Transverse colon (tissue), 4 donors: Measurements from ENCODE around the gene TSN. TPM values are rescaled to one million over a fixed set of nuclear protein-coding genes. Genes with fewer than 3 reads are reported as not detected.
"Not testable (repeated sequence)": the region's sequence is repeated elsewhere in the genome, so short reads cannot be mapped to it uniquely, and the experiment has no call there.

ENCODE experiments used
- DNase-seq: peaks from one replicate; pipeline ENCODE4 v3.0.0-alpha.2; 2019
- H3K27ac ChIP-seq, 4 donors: fragments of 200-600 bp; sonication (generic); 2 replicates each; pipeline ENCODE4 v1.5.1; 2016 to 2018; ENCODE audit warnings: inconsistent platforms in 4 of 4
- H3K27me3 ChIP-seq: fragments of 200-600 bp; sonication (generic); 2 replicates; pipeline ENCODE4 v1.5.1; 2017; ENCODE audit warnings: inconsistent platforms
- H3K36me3 ChIP-seq, 4 donors: fragments of 200-600 bp; sonication (generic); 2 replicates each; pipeline ENCODE4 v1.5.1; 2017 to 2019; ENCODE audit warnings: inconsistent platforms in 4 of 4
- H3K4me1 ChIP-seq, 4 donors: fragments of 200-600 bp; sonication (generic); 2 replicates each; pipeline ENCODE4 v1.5.1; 2017 to 2020; ENCODE audit warnings: inconsistent platforms in 4 of 4
- H3K4me3 ChIP-seq, 4 donors: fragments of 200-600 bp; sonication (generic); 1 replicate in 1 of 4; 2 replicates in 3 of 4; pipeline versions ENCODE4 v1.5.1 to v1.6.1; 2017 to 2019; ENCODE audit warnings: inconsistent platforms in 4 of 4
- H3K9me3 ChIP-seq, 2 donors: fragments of 200-600 bp; sonication (generic); 2 replicates each; pipeline ENCODE4 v1.5.1; 2017 to 2019; ENCODE audit warnings: inconsistent platforms in 2 of 2
- EP300 ChIP-seq: sonication (generic); formaldehyde crosslinking; IDR thresholded peaks from one replicate; pipeline ENCODE4 v1.6.1; 2017; ENCODE audit warnings: antibody characterized with exemption, low read depth
- POLR2A ChIP-seq: fragments of 450-650 bp; IDR thresholded peaks from one replicate; pipeline ENCODE4 v1.6.1; 2016; ENCODE audit warnings: antibody characterized with exemption, mild to moderate bottlenecking, moderate library complexity
- POLR2AphosphoS5 ChIP-seq, 3 donors: sonication (generic); formaldehyde crosslinking; IDR thresholded peaks; one replicate each; pipeline ENCODE4 v1.6.1; 2016; ENCODE audit warnings: antibody characterized with exemption in 3 of 3
- WGBS, 2 donors: methylation state at CpG; one replicate each; pipeline ENCODE4 v1.1.5; 2018; ENCODE audit warnings: low coverage in 1 of 2; 5-methylcytosine and 5-hydroxymethylcytosine counted together
- in situ Hi-C, 4 donors: fragments of 200-750 bp; cut with MboI; loops; one replicate each; pipeline versions ENCODE4 v1.15.0 to v1.15.1; 2017; ENCODE audit warnings: low sequenced_read_pairs in 3 of 4, low pct_ligation_motif_present in 1 of 4, low pct_unique_long_range_greater_than_20kb in 1 of 4
- intact Hi-C: fragments of 100-400 bp; cut with DNase I; formaldehyde crosslinking; loops from one replicate; pipeline ENCODE4 v1.15.1; 2023; ENCODE audit warnings: low total_unique reads
- total RNA-seq, 4 donors: library from RNA; depleted of rRNA; stranded (reverse); fragments of >200 nt; gene quantifications; one replicate each; pipeline ENCODE4 v1.1.0, GENCODE V29; 2016
- TF ChIP-seq, protein P1 (sequence below), 5 experiments: fragments of 200-600 bp in 3 of 5; fragments of 450-650 bp in 2 of 5; sonication (generic) in 3 of 5; IDR thresholded peaks; 1 replicate in 2 of 5; 2 replicates in 3 of 5; pipeline ENCODE4 v1.5.1; 2016 to 2017; ENCODE audit warnings: antibody characterized with exemption in 5 of 5, inconsistent platforms in 3 of 5, mild to moderate bottlenecking in 2 of 5, moderate library complexity in 1 of 5

The TSN gene
- total RNA-seq, 4 donors from 2014 or later = 8.2 to 33.5 (median 23.7) TPM

DNA sequence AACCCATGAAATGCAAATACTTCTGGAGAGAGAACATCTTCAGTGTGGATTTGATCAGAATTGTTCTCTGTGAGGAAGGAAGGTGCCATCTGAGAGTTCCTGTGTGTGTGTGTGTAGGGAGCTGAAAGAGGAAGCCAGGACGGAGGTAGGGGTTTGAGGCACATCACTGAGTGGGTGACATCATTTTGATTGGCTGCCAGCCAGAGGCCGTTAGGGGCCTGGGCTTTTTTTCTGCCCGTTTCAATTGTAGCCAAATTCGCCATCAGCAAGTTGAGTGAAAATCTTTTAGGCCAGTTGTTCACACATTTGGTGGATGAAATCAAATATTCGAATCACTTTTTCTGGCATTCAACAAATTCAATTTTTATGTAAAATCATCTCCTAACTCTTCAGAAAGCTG is 48.9 kb downstream of the TSN start:
- no peak overlapping the region for H3K27ac ChIP-seq
- H3K9me3 ChIP-seq = peaks cover 0 to 6% of the 10 kb centered on the region in 2 donors
- TF ChIP-seq, protein P1, sequence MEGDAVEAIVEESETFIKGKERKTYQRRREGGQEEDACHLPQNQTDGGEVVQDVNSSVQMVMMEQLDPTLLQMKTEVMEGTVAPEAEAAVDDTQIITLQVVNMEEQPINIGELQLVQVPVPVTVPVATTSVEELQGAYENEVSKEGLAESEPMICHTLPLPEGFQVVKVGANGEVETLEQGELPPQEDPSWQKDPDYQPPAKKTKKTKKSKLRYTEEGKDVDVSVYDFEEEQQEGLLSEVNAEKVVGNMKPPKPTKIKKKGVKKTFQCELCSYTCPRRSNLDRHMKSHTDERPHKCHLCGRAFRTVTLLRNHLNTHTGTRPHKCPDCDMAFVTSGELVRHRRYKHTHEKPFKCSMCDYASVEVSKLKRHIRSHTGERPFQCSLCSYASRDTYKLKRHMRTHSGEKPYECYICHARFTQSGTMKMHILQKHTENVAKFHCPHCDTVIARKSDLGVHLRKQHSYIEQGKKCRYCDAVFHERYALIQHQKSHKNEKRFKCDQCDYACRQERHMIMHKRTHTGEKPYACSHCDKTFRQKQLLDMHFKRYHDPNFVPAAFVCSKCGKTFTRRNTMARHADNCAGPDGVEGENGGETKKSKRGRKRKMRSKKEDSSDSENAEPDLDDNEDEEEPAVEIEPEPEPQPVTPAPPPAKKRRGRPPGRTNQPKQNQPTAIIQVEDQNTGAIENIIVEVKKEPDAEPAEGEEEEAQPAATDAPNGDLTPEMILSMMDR (IDR thresholded peaks at IDR 0.05) = no peak
- TF ChIP-seq EP300 (no peak), POLR2A (no peak), POLR2AphosphoS5 (IDR thresholded peaks at IDR 0.05) (no peak)
- in situ Hi-C loops = no loop called here
- no peak for DNase-seq
- H3K4me3 ChIP-seq = no peak overlapping the region
- H3K36me3 ChIP-seq = no peaks in the 10 kb centered on the region
- no peaks in the 10 kb centered on the region for H3K27me3 ChIP-seq
- 20 to 25% methylated on average over 5 of the region's 5 CpGs for WGBS, 2 donors
- intact Hi-C loops = no loop called here
- no peaks in the 10 kb centered on the region for H3K4me1 ChIP-seq

DNA sequence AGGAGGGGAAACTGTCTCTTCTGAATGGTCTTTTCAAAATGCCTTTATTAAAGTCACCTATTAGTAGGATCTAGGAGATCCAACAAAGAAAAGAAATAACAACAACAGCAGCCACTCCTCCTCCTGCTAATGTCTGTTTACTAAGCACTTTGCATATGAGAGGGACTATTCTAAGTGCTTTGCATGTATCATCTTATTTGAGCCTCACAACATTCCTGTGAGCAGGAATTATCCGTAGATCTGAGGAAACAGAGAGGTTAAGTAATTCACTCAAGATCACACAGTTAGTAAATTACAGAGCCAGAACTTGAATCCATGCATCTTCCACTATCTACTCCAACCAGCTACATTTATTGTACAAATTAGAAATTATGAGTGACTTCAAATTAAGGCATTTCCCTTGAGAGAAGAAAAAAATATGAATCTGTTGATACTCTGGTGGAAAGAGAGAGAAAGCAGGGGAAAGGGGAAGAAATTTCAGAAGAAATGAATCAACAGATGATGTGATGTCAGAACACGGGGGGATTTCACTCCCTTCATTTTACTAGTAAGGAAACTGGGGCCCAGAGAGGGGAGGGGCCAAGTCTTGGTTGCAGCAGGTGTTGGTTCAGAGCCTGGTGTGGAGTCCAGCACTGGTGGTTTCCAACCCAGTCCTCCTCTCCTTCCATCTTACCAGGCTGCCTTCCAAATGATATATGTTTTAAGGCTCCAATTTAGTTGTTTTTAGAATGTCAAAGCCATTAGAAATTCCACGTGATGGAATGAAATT is 49.7 kb downstream of the TSN start:
- no peak for DNase-seq
- intact Hi-C loops = no loop called here
- Histone ChIP-seq H3K4me3 (no peak overlapping the region), H3K4me1 (no peaks in the 10 kb centered on the region), H3K27me3 (no peaks in the 10 kb centered on the region), H3K9me3 (peaks cover 0 to 6% of the 10 kb centered on the region in 2 donors), H3K36me3 (no peaks in the 10 kb centered on the region), H3K27ac (no peak overlapping the region)
- no peak for TF ChIP-seq POLR2A
- TF ChIP-seq EP300 = no peak
- TF ChIP-seq, protein P1 (IDR thresholded peaks at IDR 0.05) = no peak
- TF ChIP-seq POLR2AphosphoS5 (IDR thresholded peaks at IDR 0.05) = no peak
- WGBS, 2 donors = 64 to 72% methylated on average over 3 of the region's 3 CpGs
- in situ Hi-C loops = no loop called here

DNA sequence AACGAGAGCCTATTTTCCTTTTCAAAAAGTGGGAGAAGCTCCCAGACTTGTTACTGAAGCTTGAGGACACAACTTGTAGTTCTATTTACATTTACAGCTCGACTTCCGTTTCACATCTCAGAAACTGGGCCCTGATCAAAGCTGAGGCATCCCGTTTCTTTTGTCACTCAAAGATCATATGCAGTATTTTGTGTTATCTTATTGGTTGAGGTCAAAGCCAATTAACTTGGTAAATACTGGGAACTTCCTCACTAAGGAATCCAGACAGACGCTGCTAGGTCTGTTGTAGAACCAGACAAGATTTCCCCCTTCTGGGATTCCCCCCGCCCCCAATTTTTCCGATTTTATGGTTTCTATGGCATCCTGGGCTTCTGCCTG is 50.3 kb downstream of the TSN start:
- Histone ChIP-seq H3K27me3 (no peaks in the 10 kb centered on the region), H3K4me1 (no peaks in the 10 kb centered on the region), H3K36me3 (no peaks in the 10 kb centered on the region), H3K9me3 (peaks cover 0 to 6% of the 10 kb centered on the region in 2 donors), H3K27ac (no peak overlapping the region), H3K4me3 (no peak overlapping the region)
- intact Hi-C loops (no loop called here), in situ Hi-C loops (no loop called here)
- TF ChIP-seq POLR2A = no peak
- TF ChIP-seq, protein P1 (IDR thresholded peaks at IDR 0.05) = no peak
- TF ChIP-seq POLR2AphosphoS5 (IDR thresholded peaks at IDR 0.05) = no peak
- TF ChIP-seq EP300 = no peak
- WGBS, 2 donors = 53 to 61% methylated on average over 7 of the region's 7 CpGs
- DNase-seq = no peak

DNA sequence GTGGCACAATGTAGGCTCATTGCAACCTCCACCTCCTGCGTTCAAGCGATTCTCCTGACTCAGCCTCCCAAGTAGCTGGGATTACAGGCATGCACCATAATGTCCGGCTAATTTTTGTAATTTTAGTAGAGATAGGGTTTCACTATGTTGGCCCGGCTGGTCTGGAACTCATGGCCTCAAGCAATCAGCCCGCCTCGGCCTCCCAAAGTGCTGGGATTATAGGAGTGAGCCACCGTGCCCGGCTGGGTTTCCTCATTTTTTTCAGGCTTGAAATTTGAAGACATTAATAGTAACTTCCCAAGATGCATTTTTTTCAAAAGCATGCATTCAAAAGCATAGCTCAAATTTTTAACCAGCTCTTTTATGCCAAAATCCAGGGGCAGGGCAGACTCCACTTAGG is 52.3 kb downstream of the TSN start:
- H3K27ac ChIP-seq, H3K36me3 ChIP-seq, intact Hi-C loops, H3K27me3 ChIP-seq, H3K4me1 ChIP-seq, H3K4me3 ChIP-seq, H3K9me3 ChIP-seq, DNase-seq, in situ Hi-C loops: not testable (repeated sequence)
- WGBS, 2 donors = 91 to 94% methylated on average over 2 to 8 of the region's 8 CpGs

DNA sequence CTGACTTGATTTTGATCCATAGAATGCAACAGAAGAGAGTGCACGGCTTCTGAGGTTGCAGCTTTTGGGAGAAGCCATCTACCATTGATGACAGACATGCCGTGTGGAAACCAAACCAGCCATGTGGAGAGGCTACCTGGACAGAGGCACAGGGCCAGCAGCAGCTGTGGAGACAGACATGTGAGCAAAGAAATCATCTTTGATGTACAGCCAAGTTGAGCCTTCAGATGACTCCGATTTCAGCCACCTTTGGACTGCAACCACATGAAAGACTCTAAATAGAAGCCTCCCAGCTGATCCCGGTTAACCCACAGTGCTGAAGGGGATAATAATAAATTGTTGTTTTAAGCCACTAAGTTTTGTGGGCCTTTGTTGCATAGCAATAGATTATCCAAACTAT is 54.2 kb downstream of the TSN start:
- Histone ChIP-seq H3K4me3 (no peak overlapping the region), H3K9me3 (no peaks in the 10 kb centered on the region), H3K27ac (no peak overlapping the region), H3K27me3 (no peaks in the 10 kb centered on the region), H3K4me1 (no peaks in the 10 kb centered on the region), H3K36me3 (no peaks in the 10 kb centered on the region)
- intact Hi-C loops (no loop called here), in situ Hi-C loops (no loop called here)
- TF ChIP-seq EP300 (no peak), POLR2AphosphoS5 (IDR thresholded peaks at IDR 0.05) (no peak), POLR2A (no peak)
- TF ChIP-seq, protein P1 (IDR thresholded peaks at IDR 0.05) = no peak
- DNase-seq = no peak
- 33 to 41% methylated on average over 2 to 4 of the region's 4 CpGs for WGBS, 2 donors
